Measurements from ENCODE around the gene LCE4A.

DNA sequence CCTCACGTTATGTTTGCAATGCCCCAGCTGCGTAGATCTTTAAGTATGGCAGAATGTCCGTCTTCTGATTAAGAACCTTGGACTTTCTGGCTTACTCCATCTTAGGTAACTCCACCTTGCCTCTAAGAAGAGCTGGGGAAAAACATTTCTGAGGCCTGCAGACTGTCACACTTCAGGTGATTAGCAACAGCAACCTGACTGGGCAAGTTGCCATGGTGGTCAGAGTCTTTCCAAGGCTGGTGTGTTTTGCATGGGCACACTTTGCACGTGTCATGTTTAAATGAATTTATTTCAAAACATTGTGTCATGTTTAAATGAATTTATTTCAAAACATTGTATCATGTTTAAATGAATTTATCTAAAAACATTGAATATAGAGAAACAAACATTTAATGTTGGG lies 50.7 kb downstream of the LCE4A start:
- TF ChIP-seq SMC3 (conservative IDR thresholded peaks at IDR 0.05; ENCODE audit: poor library complexity), result no peak
- no peak for TF ChIP-seq EP300 (conservative IDR thresholded peaks at IDR 0.05; ENCODE audit: poor library complexity, severe bottlenecking)
- no peak for TF ChIP-seq POLR2AphosphoS5 (IDR thresholded peaks at IDR 0.05)
- TF ChIP-seq TAF1 (IDR thresholded peaks at IDR 0.05; ENCODE audit: low read depth), result no peak
- TF ChIP-seq, protein P1, sequence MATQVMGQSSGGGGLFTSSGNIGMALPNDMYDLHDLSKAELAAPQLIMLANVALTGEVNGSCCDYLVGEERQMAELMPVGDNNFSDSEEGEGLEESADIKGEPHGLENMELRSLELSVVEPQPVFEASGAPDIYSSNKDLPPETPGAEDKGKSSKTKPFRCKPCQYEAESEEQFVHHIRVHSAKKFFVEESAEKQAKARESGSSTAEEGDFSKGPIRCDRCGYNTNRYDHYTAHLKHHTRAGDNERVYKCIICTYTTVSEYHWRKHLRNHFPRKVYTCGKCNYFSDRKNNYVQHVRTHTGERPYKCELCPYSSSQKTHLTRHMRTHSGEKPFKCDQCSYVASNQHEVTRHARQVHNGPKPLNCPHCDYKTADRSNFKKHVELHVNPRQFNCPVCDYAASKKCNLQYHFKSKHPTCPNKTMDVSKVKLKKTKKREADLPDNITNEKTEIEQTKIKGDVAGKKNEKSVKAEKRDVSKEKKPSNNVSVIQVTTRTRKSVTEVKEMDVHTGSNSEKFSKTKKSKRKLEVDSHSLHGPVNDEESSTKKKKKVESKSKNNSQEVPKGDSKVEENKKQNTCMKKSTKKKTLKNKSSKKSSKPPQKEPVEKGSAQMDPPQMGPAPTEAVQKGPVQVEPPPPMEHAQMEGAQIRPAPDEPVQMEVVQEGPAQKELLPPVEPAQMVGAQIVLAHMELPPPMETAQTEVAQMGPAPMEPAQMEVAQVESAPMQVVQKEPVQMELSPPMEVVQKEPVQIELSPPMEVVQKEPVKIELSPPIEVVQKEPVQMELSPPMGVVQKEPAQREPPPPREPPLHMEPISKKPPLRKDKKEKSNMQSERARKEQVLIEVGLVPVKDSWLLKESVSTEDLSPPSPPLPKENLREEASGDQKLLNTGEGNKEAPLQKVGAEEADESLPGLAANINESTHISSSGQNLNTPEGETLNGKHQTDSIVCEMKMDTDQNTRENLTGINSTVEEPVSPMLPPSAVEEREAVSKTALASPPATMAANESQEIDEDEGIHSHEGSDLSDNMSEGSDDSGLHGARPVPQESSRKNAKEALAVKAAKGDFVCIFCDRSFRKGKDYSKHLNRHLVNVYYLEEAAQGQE (IDR thresholded peaks at IDR 0.05; ENCODE audit: borderline replicate concordance), result no peak
- TF ChIP-seq, protein P2, sequence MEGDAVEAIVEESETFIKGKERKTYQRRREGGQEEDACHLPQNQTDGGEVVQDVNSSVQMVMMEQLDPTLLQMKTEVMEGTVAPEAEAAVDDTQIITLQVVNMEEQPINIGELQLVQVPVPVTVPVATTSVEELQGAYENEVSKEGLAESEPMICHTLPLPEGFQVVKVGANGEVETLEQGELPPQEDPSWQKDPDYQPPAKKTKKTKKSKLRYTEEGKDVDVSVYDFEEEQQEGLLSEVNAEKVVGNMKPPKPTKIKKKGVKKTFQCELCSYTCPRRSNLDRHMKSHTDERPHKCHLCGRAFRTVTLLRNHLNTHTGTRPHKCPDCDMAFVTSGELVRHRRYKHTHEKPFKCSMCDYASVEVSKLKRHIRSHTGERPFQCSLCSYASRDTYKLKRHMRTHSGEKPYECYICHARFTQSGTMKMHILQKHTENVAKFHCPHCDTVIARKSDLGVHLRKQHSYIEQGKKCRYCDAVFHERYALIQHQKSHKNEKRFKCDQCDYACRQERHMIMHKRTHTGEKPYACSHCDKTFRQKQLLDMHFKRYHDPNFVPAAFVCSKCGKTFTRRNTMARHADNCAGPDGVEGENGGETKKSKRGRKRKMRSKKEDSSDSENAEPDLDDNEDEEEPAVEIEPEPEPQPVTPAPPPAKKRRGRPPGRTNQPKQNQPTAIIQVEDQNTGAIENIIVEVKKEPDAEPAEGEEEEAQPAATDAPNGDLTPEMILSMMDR (IDR thresholded peaks at IDR 0.05; ENCODE audit: poor library complexity, severe bottlenecking), result no peak
- no peak for TF ChIP-seq EZH2 (IDR thresholded peaks at IDR 0.05; ENCODE audit: borderline replicate concordance, insufficient read depth, low read length, poor library complexity, severe bottlenecking)
- TF ChIP-seq MXI1 (conservative IDR thresholded peaks at IDR 0.05; ENCODE audit: poor library complexity, severe bottlenecking), result no peak
